Sigmoid colon (tissue), 4 donors: Measurements from ENCODE around the gene OR6S1.

Source experiments
- EP300 ChIP-seq, 4 donors: sonication (generic); formaldehyde crosslinking; IDR thresholded peaks; one replicate each; pipeline ENCODE4 v1.6.1; 2017; ENCODE audit warnings: antibody characterized with exemption in 4 of 4
- POLR2A ChIP-seq, 2 donors: fragments of 450-650 bp; IDR thresholded peaks; one replicate each; pipeline ENCODE4 v1.6.1; 2016; ENCODE audit warnings: antibody characterized with exemption in 2 of 2, mild to moderate bottlenecking in 2 of 2, moderate library complexity in 2 of 2
- POLR2AphosphoS5 ChIP-seq, 4 donors: sonication (generic); formaldehyde crosslinking; IDR thresholded peaks; one replicate each; pipeline ENCODE4 v1.6.1; 2017; ENCODE audit warnings: antibody characterized with exemption in 4 of 4
- TF ChIP-seq, protein P1 (sequence below), 4 experiments: fragments of 450-650 bp in 3 of 4; fragments of 200-600 bp in 1 of 4; IDR thresholded peaks; one replicate each; pipeline ENCODE4 v1.5.1; 2016 to 2019; ENCODE audit warnings: antibody characterized with exemption in 4 of 4, mild to moderate bottlenecking in 3 of 4, moderate library complexity in 2 of 4

DNA sequence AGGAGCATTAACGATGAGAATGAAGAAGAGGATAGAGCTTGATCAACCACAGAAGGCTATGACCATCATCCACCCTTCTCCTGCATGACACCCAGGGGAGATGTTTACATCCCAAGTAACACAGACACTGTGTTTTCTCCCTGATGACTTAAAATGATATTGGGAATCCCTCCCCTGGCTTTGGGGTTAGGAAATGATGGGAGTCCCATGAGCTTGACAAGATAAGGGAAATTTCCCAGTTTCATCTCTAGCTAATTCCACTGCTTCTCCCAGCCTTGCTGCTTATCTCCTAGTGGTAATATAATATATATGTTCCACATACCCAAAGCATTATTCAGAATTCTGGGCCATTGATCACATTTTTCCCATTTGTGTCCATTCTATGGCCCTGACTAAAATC, 4.0 kb upstream of the OR6S1 start:
- TF ChIP-seq, protein P1, sequence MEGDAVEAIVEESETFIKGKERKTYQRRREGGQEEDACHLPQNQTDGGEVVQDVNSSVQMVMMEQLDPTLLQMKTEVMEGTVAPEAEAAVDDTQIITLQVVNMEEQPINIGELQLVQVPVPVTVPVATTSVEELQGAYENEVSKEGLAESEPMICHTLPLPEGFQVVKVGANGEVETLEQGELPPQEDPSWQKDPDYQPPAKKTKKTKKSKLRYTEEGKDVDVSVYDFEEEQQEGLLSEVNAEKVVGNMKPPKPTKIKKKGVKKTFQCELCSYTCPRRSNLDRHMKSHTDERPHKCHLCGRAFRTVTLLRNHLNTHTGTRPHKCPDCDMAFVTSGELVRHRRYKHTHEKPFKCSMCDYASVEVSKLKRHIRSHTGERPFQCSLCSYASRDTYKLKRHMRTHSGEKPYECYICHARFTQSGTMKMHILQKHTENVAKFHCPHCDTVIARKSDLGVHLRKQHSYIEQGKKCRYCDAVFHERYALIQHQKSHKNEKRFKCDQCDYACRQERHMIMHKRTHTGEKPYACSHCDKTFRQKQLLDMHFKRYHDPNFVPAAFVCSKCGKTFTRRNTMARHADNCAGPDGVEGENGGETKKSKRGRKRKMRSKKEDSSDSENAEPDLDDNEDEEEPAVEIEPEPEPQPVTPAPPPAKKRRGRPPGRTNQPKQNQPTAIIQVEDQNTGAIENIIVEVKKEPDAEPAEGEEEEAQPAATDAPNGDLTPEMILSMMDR (IDR thresholded peaks at IDR 0.05): no peak
- no peak for TF ChIP-seq POLR2A (IDR thresholded peaks at IDR 0.05)
- TF ChIP-seq POLR2AphosphoS5 (IDR thresholded peaks at IDR 0.05): no peak
- no peak for TF ChIP-seq EP300 (IDR thresholded peaks at IDR 0.05)
